Endodermal cell (in vitro differentiated cells): ENCODE results near the gene KCNMB4. TPM values are rescaled to one million over a fixed set of nuclear protein-coding genes. Genes with fewer than 3 reads are reported as not detected.

Source experiments
- DNase-seq: peaks from one replicate; pipeline ENCODE4 v3.0.0-alpha.2; 2017
- H3K27ac ChIP-seq: 2 replicates; pipeline ENCODE4 v1.5.1; 2013; ENCODE audit warnings: mild to moderate bottlenecking, low read depth, low read length, moderate library complexity
- H3K27me3 ChIP-seq: 2 replicates; pipeline ENCODE4 v1.6.1; 2013; ENCODE audit warnings: mild to moderate bottlenecking, low read length, moderate library complexity; ENCODE audit not compliant: insufficient read depth, control insufficient read depth, poor library complexity, severe bottlenecking
- H3K36me3 ChIP-seq: 2 replicates; pipeline ENCODE4 v1.7.0; 2013; ENCODE audit warnings: mild to moderate bottlenecking, low read length, moderate library complexity; ENCODE audit not compliant: control insufficient read depth, insufficient read depth
- H3K4me1 ChIP-seq: one replicate; pipeline ENCODE4 v1.7.0; 2013; ENCODE audit warnings: low read length; ENCODE audit not compliant: control insufficient read depth, insufficient read depth
- H3K4me3 ChIP-seq: 2 replicates; pipeline ENCODE4 v1.5.1; 2013; ENCODE audit warnings: mild to moderate bottlenecking, low read length, moderate library complexity
- H3K9ac ChIP-seq: 2 replicates; pipeline ENCODE4 v1.6.1; 2013; ENCODE audit warnings: mild to moderate bottlenecking, low read length, moderate library complexity; ENCODE audit not compliant: poor library complexity, severe bottlenecking; ENCODE audit errors: extremely low read depth
- H3K9me3 ChIP-seq: 2 replicates; pipeline ENCODE4 v1.6.1; 2013; ENCODE audit warnings: mild to moderate bottlenecking, low read length, moderate library complexity; ENCODE audit not compliant: control insufficient read depth
- H3K27ac Mint-ChIP-seq: 2 replicates; pipeline ENCODE4 v1.8.0; 2020; ENCODE audit warnings: mixed read lengths
- H3K27me3 Mint-ChIP-seq: 2 replicates; pipeline ENCODE4 v1.8.0; 2021; ENCODE audit warnings: mild to moderate bottlenecking, mixed read lengths; ENCODE audit not compliant: insufficient read depth
- H3K36me3 Mint-ChIP-seq: 2 replicates; pipeline ENCODE4 v1.8.0; 2020; ENCODE audit warnings: low read depth, mixed read lengths
- H3K4me1 Mint-ChIP-seq: 2 replicates; pipeline ENCODE4 v1.8.0; 2020; ENCODE audit warnings: mixed read lengths
- H3K4me3 Mint-ChIP-seq: 2 replicates; pipeline ENCODE4 v1.8.0; 2020; ENCODE audit warnings: mild to moderate bottlenecking, moderate library complexity, mixed read lengths
- H3K9me3 Mint-ChIP-seq: 2 replicates; pipeline ENCODE4 v1.8.0; 2020; ENCODE audit warnings: mild to moderate bottlenecking, mixed read lengths
- WGBS, 2 experiments: methylation state at CpG; one replicate each; pipeline versions ENCODE4 v1.1.5 to v1.1.7; 2013; ENCODE audit warnings: missing lambda C conversion rate in 2 of 2, mixed read lengths in 1 of 2; ENCODE audit not compliant: insufficient coverage in 1 of 2, insufficient read length in 1 of 2; 5-methylcytosine and 5-hydroxymethylcytosine counted together
- total RNA-seq, 2 donors: library from RNA; stranded (reverse); fragmentation: NEBNext Ultra II Directional in 1 of 2; extraction: Animal tissue kit (Norgen Biotek cat#: 25700) in 1 of 2; gene quantifications; 2 replicates in 1 of 2; 3 replicates in 1 of 2; pipeline ENCODE4 v1.2.1, GENCODE V29; 2021
- TF ChIP-seq, protein P1 (sequence below): fragments of 200-600 bp; sonication (generic); conservative IDR thresholded peaks from 2 replicates; pipeline ENCODE4 v1.5.0; 2021; ENCODE audit warnings: antibody characterized with exemption, mild to moderate bottlenecking

KCNMB4 gene
- total RNA-seq, 2 donors from 2014 or later, result 11.9 to 13.1 TPM

- H3K9me3 Mint-ChIP-seq, result peaks cover 41% of the 10 kb centered on the region
Measured at GRCh38 chr12:70463997-70464396, 97.9 kb downstream of the KCNMB4 start.

DNA sequence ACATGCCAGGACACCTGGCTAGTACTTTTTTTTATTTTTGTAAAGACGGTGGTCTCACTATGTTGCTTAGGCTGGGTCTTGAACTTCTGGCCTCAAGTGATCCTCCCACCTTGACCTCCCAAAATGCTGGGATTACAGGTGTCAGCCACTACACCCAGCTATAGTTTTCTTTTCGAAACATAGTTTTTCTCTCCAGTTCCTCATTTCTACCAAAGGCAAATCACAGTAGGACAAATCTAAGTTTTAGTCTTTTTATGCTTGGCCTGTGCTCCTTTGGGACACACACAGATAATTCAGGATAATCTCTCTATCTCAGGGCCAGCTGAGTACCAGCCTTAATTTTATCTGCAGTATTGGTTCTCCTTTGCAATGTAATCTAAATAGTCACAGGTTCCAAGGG lies 100.7 kb downstream of the KCNMB4 start:
- Histone ChIP-seq H3K36me3 (no peaks in the 10 kb centered on the region), H3K9me3 (peaks cover 23% of the 10 kb centered on the region), H3K4me1 (no peaks in the 10 kb centered on the region), H3K9ac (no peak overlapping the region), H3K27ac (no peak overlapping the region), H3K27me3 (no peaks in the 10 kb centered on the region), H3K4me3 (no peak overlapping the region)
- Mint-ChIP-seq H3K27ac (no peak overlapping the region), H3K36me3 (peaks cover 6% of the 10 kb centered on the region), H3K4me1 (no peaks in the 10 kb centered on the region), H3K4me3 (no peak overlapping the region), H3K27me3 (no peaks in the 10 kb centered on the region), H3K9me3 (peaks cover 27% of the 10 kb centered on the region)
- no peak for DNase-seq
- TF ChIP-seq, protein P1, sequence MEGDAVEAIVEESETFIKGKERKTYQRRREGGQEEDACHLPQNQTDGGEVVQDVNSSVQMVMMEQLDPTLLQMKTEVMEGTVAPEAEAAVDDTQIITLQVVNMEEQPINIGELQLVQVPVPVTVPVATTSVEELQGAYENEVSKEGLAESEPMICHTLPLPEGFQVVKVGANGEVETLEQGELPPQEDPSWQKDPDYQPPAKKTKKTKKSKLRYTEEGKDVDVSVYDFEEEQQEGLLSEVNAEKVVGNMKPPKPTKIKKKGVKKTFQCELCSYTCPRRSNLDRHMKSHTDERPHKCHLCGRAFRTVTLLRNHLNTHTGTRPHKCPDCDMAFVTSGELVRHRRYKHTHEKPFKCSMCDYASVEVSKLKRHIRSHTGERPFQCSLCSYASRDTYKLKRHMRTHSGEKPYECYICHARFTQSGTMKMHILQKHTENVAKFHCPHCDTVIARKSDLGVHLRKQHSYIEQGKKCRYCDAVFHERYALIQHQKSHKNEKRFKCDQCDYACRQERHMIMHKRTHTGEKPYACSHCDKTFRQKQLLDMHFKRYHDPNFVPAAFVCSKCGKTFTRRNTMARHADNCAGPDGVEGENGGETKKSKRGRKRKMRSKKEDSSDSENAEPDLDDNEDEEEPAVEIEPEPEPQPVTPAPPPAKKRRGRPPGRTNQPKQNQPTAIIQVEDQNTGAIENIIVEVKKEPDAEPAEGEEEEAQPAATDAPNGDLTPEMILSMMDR, result no peak
- WGBS, 2 experiments, result 96 to 98% methylated on average over 2 of the region's 2 CpGs

More at GRCh38 chr12:70463997-70464396, 97.9 kb downstream of the KCNMB4 start:
- no peak for DNase-seq
- Histone ChIP-seq H3K36me3 (no peaks in the 10 kb centered on the region), H3K27ac (no peak overlapping the region), H3K4me3 (no peak overlapping the region), H3K4me1 (no peaks in the 10 kb centered on the region), H3K9me3 (peaks cover 23% of the 10 kb centered on the region), H3K27me3 (no peaks in the 10 kb centered on the region), H3K9ac (no peak overlapping the region)
- TF ChIP-seq, protein P1, result no peak
- no peak overlapping the region for H3K27ac Mint-ChIP-seq
- 88 to 96% methylated on average over 4 of the region's 4 CpGs for WGBS, 2 experiments
- peaks cover 6% of the 10 kb centered on the region for H3K36me3 Mint-ChIP-seq
- H3K4me1 Mint-ChIP-seq, result no peaks in the 10 kb centered on the region
- no peaks in the 10 kb centered on the region for H3K27me3 Mint-ChIP-seq
- no peak overlapping the region for H3K4me3 Mint-ChIP-seq

GRCh38 chr12:70467476-70467875 lies 101.4 kb downstream of the KCNMB4 start:
- TF ChIP-seq, protein P1, result no peak
- Histone ChIP-seq H3K4me1 (no peaks in the 10 kb centered on the region), H3K27me3 (no peaks in the 10 kb centered on the region), H3K36me3 (no peaks in the 10 kb centered on the region), H3K9me3 (peaks cover 23% of the 10 kb centered on the region), H3K9ac (no peak overlapping the region), H3K27ac (no peak overlapping the region), H3K4me3 (no peak overlapping the region)
- no peaks in the 10 kb centered on the region for H3K27me3 Mint-ChIP-seq
- H3K4me1 Mint-ChIP-seq, result no peaks in the 10 kb centered on the region
- WGBS, 2 experiments, result 91% methylated on average over 2 of the region's 2 CpGs; no CpG with 5 or more reads in 1 of the 2 experiments
- no peak for DNase-seq
- H3K36me3 Mint-ChIP-seq, result peaks cover 6% of the 10 kb centered on the region
- no peak overlapping the region for H3K4me3 Mint-ChIP-seq
- H3K27ac Mint-ChIP-seq, result no peak overlapping the region
- H3K9me3 Mint-ChIP-seq, result peaks cover 27% of the 10 kb centered on the region
